Measurements from ENCODE around the gene METTL2B.

Gene METTL2B

DNA sequence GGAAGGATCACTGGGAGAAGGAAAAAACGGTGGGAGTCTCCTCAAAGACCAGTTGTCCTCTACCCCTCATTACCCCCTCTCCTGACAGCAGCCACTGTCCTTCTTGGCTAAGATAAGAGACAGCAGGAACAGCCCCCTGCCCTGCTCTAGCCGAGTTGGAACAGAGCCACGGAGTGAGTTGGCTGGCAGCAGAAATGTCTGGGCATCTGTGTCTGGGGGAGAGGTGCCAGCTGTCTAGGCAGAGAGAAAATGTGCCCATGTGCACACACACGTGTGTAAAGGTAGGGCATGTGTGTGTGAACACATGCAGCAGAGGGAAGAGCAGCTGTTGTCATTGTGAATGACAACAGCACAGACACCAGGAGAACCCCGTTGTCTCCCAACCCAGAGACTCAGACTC lies 30.2 kb upstream of the METTL2B start:
- TF ChIP-seq POLR2A (IDR thresholded peaks at IDR 0.05; ENCODE audit: extremely low read depth, insufficient read length) = no peak
- TF ChIP-seq, protein P1, sequence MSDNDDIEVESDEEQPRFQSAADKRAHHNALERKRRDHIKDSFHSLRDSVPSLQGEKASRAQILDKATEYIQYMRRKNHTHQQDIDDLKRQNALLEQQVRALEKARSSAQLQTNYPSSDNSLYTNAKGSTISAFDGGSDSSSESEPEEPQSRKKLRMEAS (IDR thresholded peaks at IDR 0.05; ENCODE audit: low read depth, low read length) = no peak
- TF ChIP-seq MYC (IDR thresholded peaks at IDR 0.05; ENCODE audit: low read depth, low read length) = no peak
- TF ChIP-seq, protein P2, sequence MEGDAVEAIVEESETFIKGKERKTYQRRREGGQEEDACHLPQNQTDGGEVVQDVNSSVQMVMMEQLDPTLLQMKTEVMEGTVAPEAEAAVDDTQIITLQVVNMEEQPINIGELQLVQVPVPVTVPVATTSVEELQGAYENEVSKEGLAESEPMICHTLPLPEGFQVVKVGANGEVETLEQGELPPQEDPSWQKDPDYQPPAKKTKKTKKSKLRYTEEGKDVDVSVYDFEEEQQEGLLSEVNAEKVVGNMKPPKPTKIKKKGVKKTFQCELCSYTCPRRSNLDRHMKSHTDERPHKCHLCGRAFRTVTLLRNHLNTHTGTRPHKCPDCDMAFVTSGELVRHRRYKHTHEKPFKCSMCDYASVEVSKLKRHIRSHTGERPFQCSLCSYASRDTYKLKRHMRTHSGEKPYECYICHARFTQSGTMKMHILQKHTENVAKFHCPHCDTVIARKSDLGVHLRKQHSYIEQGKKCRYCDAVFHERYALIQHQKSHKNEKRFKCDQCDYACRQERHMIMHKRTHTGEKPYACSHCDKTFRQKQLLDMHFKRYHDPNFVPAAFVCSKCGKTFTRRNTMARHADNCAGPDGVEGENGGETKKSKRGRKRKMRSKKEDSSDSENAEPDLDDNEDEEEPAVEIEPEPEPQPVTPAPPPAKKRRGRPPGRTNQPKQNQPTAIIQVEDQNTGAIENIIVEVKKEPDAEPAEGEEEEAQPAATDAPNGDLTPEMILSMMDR (IDR thresholded peaks at IDR 0.05; ENCODE audit: low read depth, low read length) = no peak
- H3K4me3 ChIP-seq (ENCODE audit: low read depth, low read length) = no peak overlapping the region
- DNase-seq (ENCODE audit: low read depth) = no peak

DNA sequence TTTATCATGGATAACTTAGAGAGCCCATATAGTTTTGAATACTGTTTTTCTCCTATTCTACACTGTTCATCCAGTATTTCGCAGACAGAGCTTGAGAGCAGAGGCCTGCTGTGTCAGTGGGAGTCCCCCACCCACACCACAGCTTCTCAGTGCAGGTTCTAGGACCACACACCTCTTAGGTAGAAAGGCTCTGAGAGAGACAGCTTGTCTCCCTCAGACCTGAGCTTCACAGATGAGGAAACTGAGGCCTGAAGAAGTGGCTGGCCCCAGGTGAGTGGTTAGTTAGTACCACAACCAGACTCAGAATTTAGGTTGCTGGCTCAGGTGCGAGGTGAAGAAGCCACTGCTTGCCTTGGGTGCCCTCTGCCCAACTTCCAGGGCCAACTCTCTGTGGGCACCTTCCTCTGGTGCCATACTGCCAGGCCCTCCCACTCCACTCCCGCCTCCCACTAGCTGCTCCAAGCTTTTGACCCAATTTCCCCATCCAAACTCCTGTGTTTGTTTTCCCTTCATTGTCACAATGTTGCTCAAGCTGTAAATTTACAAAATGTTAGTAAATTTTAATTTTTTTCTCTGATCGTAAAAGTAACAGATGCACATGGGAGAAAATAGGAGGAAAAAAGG lies 28.5 kb upstream of the METTL2B start:
- no peak for DNase-seq (ENCODE audit: low read depth)
- H3K4me3 ChIP-seq (ENCODE audit: low read depth, low read length) = no peak overlapping the region
- TF ChIP-seq, protein P2 (IDR thresholded peaks at IDR 0.05; ENCODE audit: low read depth, low read length) = no peak
- TF ChIP-seq, protein P1 (IDR thresholded peaks at IDR 0.05; ENCODE audit: low read depth, low read length) = no peak
- no peak for TF ChIP-seq MYC (IDR thresholded peaks at IDR 0.05; ENCODE audit: low read depth, low read length)
- no peak for TF ChIP-seq POLR2A (IDR thresholded peaks at IDR 0.05; ENCODE audit: extremely low read depth, insufficient read length)

DNA sequence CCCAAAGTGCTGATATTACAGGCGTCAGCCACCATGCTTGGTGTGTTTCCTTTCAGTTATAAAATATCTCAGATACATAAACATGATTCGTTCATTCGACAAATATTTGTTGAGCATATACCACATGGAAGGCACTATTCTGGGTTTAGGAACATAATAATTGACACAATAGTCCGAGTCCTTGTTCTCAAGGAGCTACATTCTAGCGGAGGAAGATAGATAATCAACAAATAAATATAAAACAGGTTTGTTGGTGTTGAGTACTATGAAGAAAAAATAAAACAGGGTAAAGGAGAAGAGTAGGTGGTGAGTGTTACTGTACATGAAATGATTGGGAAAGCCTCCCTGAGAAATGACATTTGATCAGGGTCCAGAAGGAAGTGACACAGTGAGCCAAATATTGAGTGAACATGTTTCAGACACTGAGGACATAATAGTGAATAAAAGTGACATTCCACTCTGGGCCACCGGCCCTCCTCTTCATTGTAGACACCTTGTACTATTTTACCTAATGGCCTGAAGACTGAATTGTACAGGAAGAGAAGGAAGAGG lies 27.7 kb upstream of the METTL2B start:
- DNase-seq (ENCODE audit: low read depth) = peak; percentile 32
- no peak overlapping the region for H3K4me3 ChIP-seq (ENCODE audit: low read depth, low read length)
- TF ChIP-seq POLR2A (IDR thresholded peaks at IDR 0.05; ENCODE audit: extremely low read depth, insufficient read length) = no peak

DNA sequence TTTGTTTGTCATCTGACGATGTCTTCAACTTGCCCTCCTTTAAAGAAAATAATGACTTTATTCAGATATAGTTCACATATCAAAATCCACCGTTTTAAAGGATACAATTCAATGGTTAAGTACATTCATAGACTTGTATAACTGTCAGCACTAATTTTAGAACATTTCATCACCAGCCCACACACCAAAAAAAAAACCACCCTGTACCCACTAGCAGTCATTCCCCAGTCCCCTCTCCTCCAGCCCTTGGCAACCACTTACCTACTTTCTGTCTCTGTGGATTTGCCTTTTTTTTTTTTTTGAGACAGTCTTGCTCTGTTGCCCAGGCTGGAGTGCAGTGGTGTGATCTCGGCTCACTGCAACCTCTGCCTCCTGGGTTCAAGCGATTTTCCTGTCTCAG lies 26.1 kb upstream of the METTL2B start:
- peak; percentile 82 for DNase-seq (ENCODE audit: low read depth)
- TF ChIP-seq, protein P1 (IDR thresholded peaks at IDR 0.05; ENCODE audit: low read depth, low read length) = no peak
- no peak for TF ChIP-seq POLR2A (IDR thresholded peaks at IDR 0.05; ENCODE audit: extremely low read depth, insufficient read length)
- TF ChIP-seq, protein P2 (IDR thresholded peaks at IDR 0.05; ENCODE audit: low read depth, low read length) = no peak
- peak overlapping the region; percentile 12 for H3K4me3 ChIP-seq (ENCODE audit: low read depth, low read length)

DNA sequence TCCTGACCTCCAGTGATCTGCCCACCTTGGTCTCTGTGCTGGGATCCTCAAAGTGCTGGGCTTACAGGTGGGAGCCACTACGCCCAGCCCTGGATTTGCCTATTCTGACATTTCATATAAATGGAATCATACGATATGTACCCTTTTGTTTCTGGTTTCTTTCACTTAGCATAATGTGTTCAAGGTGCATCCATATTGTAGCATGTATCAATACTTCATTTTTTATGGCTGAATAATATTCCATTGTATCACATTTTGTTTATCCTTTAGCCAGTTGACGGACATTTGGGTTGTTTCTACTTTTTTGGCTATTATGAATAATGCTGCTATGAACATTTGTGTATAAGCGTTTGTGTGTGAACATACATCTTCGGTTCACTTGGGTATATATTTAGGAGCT lies 25.6 kb upstream of the METTL2B start:
- DNase-seq (ENCODE audit: low read depth) = no peak
- H3K4me3 ChIP-seq (ENCODE audit: low read depth, low read length) = no peak overlapping the region
- TF ChIP-seq, protein P2 (IDR thresholded peaks at IDR 0.05; ENCODE audit: low read depth, low read length) = no peak
- no peak for TF ChIP-seq MYC (IDR thresholded peaks at IDR 0.05; ENCODE audit: low read depth, low read length)
- TF ChIP-seq, protein P1 (IDR thresholded peaks at IDR 0.05; ENCODE audit: low read depth, low read length) = no peak
- no peak for TF ChIP-seq POLR2A (IDR thresholded peaks at IDR 0.05; ENCODE audit: extremely low read depth, insufficient read length)

DNA sequence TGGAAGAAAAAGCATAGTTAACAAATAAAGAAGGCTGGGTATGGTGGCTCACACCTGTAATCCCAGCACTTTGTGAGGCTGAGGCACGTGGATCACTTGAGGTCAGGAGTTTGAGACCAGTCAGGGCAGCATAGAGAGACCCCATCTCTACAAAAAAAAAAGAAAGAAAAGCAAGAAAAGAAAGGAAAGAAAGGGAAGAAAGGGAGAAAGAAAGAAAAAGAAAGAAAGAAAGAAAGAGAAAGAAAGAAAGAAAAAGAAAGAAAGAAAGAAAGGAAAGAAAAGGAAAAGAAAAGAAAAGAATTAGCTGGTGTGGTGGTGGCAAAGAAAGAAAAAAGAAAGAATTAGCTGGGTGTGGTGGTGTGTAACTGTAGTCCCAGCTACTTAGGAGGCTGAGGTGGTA lies 24.0 kb upstream of the METTL2B start:
- H3K4me3 ChIP-seq (ENCODE audit: low read depth, low read length) = no peak overlapping the region
- DNase-seq (ENCODE audit: low read depth) = no peak
- TF ChIP-seq, protein P2 (IDR thresholded peaks at IDR 0.05; ENCODE audit: low read depth, low read length) = no peak
- TF ChIP-seq, protein P1 (IDR thresholded peaks at IDR 0.05; ENCODE audit: low read depth, low read length) = no peak
- TF ChIP-seq MYC (IDR thresholded peaks at IDR 0.05; ENCODE audit: low read depth, low read length) (no peak), POLR2A (IDR thresholded peaks at IDR 0.05; ENCODE audit: extremely low read depth, insufficient read length) (no peak)

Data from NB4 (cell line).